GM18909 (cell line): ENCODE results near the gene TLK1.
"Not testable (repeated sequence)": the region's sequence is repeated elsewhere in the genome, so short reads cannot be mapped to it uniquely, and the experiment has no call there.

Experiments used
- ATAC-seq: cut with Tn5 transposase; IDR thresholded peaks from one replicate; pipeline ENCODE4 v1.9.1; 2021; ENCODE audit warnings: mild to moderate bottlenecking; ENCODE audit not compliant: unreplicated experiment, poor library complexity

Gene TLK1

GRCh38 chr2:171088057-171088834 is 72.4 kb downstream of the TLK1 start:
- ATAC-seq = no peak

- ATAC-seq = no peak
Observed at GRCh38 chr2:171087547-171087946, 73.1 kb downstream of the TLK1 start.

DNA sequence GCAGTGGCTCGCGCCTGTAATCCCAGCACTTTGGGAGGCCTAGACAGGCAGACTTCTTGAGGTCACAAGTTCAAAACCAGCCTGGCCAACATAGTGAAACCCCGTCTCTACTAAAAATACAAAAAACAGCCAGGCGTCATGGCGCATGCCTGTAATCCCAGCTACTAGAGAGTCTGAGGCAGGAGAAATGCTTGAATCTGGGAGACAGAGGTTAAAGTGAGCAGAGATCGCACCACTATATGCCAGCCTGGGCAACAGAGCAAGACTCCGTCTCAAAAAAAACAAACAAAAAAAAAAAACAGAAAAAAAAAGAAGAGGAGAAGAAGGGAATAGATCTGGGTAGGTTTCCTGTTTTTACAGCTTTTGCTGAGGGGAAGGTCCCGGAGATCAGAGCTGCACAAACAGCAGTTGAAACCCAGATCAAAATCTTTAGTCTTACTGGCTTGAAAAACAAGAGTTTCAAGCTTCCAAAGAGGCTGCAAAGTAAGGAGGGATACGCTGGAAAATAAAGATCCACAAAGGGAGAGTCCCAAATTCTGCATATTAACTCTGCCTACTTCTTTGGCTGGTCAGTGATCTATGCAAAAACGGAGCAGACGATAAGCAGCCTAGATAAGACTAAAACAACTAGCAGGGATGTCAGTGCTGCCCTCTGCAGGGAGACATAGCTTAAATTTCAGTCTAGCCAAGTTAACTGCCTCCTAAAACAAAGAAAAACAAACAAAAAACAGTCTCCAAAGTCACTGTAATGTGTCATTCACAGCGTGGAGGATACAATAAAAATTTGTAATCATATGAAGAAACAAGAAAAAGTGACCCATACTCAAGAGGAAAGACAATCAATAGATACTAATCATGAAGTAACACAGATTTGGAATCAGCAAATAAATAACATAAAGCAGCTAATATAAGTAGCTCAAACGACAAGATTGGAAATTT is 74.1 kb downstream of the TLK1 start:
- no peak for ATAC-seq

DNA sequence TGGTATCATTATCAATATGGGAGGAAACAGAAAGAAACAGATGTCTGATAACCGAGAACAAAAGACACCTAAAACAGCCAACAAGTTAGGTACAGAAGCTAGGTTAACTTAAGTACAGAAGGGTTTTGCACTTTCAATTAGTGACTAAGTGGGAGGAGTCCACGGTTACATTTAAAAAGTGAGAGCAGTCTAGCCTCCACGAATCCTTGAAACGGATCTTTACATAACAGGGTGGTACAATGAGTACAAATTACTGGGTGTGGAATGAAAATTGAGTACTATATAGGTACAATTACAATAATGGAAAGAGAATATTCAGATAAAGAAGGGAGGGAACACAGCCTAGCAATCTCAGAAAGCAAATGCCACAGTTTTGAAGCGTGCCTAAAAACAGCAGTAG is 76.6 kb downstream of the TLK1 start:
- ATAC-seq = no peak

DNA sequence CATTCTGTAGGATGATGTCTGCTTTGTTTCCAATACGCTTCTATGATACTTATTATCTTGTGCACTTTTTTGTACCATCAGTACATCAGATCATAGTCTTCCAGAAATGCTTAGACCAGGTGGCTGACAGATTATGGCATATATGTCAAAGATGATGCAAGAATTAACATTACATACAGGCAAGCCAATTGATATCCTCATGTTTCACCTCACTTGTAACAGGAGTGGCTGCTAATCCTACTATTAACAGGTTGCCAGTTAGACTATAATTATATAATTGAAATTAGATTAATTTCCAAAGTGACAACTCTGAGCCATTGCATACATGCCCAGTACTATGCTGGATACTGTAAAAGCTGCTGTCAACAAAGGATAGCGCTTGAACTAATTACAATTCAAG is 77.2 kb downstream of the TLK1 start:
- ATAC-seq = no peak

DNA sequence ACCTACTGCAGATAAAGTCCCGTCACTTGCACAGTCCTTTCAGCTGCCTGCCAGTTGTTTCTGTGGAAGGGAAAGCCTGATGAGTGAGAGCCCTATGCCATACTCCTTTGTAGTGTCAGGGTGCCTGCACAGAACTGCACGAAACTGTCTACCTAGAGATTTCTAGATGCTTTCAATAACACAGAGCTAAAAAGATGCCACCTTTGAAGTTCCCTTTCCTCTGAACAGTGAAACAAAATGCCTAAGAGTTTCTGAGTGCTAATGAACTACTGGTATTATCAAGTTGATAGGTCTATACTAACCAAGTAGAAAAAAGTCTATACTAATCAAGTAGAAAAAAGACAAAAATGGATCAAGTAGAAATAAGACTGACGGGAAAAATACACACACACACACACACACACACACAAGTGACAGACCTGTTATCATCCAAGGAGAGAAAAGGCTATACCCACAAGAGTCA is 79.0 kb downstream of the TLK1 start:
- ATAC-seq = no peak

- ATAC-seq = no peak
Observed at GRCh38 chr2:171080607-171081006, 80.1 kb downstream of the TLK1 start.

DNA sequence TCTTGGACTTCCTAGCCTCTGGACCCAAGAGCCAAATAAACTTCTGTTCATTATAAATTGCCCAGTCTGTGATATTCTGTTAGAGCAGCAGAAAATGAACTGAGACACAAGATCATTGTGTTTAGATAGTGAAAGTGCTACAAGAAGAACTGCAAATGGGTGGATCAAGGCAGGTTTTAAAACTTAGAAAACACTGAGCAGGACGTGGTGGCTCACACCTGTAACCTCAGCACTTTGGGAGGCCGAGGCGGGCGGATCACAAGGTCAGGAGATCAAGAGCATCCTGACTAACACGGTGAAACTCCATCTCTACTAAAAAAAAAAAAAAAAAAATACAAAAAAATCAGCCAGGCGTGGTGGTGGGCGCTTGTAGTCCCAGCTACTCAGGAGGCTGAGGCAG is 84.3 kb downstream of the TLK1 start:
- ATAC-seq = not testable (repeated sequence)

GRCh38 chr2:171072164-171072563 is 88.5 kb downstream of the TLK1 start:
- no peak for ATAC-seq

DNA sequence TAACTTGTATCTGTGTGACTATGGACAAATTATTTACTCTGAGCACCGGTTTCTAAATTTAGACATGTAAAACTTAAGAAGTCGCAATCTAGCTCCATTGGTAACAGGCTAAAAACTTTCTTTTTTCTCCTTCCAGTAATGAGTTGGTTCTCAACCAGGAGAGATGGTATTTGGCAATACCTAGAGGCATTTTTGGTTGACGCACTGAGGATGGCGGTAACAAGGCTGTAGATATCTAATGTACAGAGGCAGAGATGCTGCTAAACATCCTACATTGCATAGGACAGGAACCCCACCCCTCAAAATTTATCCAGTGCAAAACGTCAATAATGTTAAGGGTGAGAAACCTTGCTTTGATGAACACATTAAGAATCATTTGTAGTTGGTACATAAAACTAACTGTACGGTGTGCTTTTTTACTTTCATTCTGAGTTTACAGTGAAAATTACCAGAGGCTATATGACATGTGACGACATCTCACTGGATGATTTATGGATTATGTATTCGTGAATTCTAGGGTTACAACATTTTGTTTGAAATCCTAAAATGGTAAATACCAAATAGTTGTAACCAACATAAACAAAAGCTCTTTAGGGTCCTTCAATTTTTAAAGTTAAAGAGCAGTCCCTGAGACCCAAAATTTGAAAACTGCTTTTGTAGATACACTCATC is 91.3 kb downstream of the TLK1 start:
- no peak for ATAC-seq

GRCh38 chr2:171066110-171066509 is 94.6 kb downstream of the TLK1 start:
- no peak for ATAC-seq

- ATAC-seq = no peak
Observed at GRCh38 chr2:171057575-171057974, 103.1 kb downstream of the TLK1 start.

GRCh38 chr2:171056307-171056706 is 104.4 kb downstream of the TLK1 start:
- no peak for ATAC-seq

- ATAC-seq = no peak
Observed at GRCh38 chr2:171049691-171050090, 111.0 kb downstream of the TLK1 start.

DNA sequence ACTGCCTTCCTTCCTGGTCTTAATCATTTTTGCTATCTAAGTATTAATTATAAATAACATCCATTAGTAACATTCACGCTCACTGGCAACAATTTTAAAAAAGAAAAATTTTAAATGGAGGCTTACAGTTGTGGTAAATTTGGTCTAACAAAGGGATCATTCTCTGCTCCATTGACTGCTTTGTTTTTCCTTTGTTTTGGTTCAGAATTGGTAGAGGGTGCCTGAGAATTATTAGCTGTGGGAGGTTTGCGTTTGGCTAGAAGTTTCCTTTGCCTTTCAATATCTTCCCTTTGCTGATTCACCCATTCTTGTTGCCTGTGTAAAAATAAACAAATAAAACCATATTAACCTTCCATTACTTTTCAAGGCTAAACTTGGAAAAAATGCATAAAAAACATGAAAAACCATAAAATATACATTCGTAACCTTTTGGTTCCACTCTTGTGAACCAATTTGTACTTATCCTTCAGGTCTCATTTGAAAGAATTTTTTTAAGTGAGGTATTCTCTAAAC is 114.6 kb downstream of the TLK1 start:
- no peak for ATAC-seq

DNA sequence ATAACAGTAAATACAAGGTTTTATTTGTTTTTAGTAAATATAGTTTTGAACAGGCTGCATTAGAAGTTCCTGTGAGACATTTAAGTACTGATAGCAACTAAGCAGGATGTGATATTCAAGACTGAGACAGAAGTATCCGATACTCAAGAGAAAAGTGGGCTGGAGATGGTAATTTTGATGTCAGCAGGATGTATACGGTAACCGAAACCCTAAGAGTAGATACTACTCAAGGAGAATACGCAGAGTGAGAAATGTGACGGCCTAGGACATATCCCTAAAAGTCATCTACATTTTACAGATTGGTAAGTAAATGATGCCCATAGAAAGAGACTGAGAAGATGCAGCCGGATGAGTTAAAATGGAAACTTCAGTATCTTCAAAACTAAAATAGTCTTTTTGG is 116.3 kb downstream of the TLK1 start:
- ATAC-seq = no peak

- no peak for ATAC-seq
Observed at GRCh38 chr2:171042253-171042969, 118.3 kb downstream of the TLK1 start.

DNA sequence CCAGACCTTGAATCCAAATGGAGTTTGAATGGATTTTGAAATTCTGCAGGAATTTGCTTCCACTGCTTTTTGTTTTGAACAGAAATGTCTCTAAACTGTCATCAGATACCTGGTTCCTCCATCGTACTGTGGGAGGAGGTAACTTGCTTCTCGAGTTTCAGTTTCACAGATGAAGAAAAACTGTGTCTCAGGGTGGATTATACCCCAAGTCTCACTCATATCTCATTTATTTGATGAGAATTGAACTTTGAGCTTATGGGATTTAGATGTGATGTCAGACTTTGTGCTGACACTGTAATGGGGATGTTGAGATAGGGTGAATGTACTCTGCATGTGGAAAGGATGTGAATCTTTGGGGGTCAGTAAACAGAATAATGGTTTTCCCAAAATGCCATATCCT is 124.2 kb downstream of the TLK1 start:
- ATAC-seq = no peak

DNA sequence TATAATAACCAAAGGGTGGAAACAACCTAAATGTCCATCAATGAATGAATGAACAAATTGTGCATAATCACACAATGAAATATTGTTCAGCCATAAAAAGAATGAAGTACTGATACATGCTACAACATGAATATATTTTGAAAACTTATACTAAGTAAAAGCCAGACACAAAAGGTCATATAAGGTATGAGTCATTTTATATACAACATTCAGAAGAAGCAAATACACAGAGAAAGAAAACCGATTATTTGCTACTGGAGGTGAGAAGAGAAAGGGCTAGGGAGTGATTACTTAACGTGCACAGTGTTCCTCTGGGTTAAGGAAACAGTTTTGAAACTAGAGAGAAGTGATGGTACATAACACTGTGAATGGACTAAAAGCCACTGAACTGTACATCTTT is 126.4 kb downstream of the TLK1 start:
- ATAC-seq = no peak

DNA sequence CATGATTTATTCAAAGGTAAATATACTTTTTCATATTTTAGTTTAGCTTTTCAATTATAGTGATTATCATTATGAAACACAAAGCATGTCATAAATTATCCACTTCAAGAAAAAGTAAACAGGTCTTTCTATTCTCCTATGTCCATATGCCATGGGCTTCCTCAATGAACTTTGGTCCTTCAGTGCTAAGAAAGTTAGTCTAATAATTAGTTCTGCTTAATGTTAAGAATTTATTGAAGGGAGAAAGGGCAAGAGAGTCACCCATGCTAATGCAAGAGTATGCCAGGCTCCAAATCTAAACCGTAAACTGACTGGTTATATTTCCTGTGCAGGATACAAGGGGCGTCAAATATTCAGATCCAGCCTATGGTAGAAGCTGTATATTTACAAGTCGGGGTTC is 135.5 kb downstream of the TLK1 start:
- ATAC-seq = no peak
